Measurements from ENCODE around the gene TCFL5. TPM values are rescaled to one million over a fixed set of nuclear protein-coding genes. Genes with fewer than 3 reads are reported as not detected.
"Not testable (repeated sequence)": the region's sequence is repeated elsewhere in the genome, so short reads cannot be mapped to it uniquely, and the experiment has no call there.

TCFL5 gene
- total RNA-seq, 1 donor: 23.7 TPM

DNA sequence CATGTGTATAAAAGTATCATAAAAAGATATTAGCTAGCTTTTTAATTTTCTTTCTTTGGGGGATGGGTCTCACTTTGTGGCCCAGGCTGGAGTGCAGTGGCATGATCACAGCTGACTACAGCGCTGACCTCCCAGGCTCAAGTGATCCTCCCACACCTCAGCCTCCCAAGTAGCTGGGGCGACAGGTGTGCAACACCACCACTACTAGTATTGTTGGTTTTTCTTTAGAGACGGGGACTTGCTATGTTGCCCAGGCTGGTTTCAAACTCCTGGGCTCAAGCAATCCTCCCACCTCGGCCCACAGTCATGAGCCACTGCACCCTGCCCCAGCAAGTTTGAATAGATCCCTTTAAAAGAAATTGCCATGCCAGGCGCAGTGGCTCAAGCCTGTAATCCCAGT lies 6.5 kb downstream of the TCFL5 start:
- no peak for DNase-seq (ENCODE audit: low read depth)
- TF ChIP-seq CTCF (IDR thresholded peaks at IDR 0.05; ENCODE audit: insufficient read depth, low read length): no peak
- H3K4me3 ChIP-seq (ENCODE audit: low read depth, low read length): no peak overlapping the region

GRCh38 chr20:62854121-62854520 lies 7.5 kb downstream of the TCFL5 start:
- H3K4me3 ChIP-seq (ENCODE audit: low read depth, low read length): no peak overlapping the region
- no peak for TF ChIP-seq CTCF (IDR thresholded peaks at IDR 0.05; ENCODE audit: insufficient read depth, low read length)
- no peak for DNase-seq (ENCODE audit: low read depth)

- DNase-seq (ENCODE audit: low read depth); H3K4me3 ChIP-seq (ENCODE audit: low read depth, low read length): not testable (repeated sequence)
Measured at GRCh38 chr20:62853304-62853703, 8.3 kb downstream of the TCFL5 start.

DNA sequence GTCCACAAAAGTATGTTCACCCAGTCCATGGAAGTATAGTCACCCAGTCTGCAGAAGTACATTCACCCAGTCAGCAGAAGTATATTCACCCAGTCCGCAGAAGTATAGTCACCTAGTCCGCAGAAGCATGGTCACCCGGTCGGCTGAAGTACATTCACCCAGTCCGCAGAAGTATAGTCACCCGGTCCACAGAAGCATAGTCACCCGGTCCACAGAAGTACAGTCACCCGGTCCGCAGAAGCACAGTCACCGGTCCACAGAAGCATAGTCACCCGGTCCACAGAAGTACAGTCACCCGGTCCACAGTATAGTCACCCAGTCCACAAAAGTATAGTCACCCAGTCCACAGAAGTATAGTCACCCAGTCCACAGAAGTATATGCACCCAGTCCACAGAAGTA lies 8.8 kb downstream of the TCFL5 start:
- no peak for TF ChIP-seq CTCF (IDR thresholded peaks at IDR 0.05; ENCODE audit: insufficient read depth, low read length)
- H3K4me3 ChIP-seq (ENCODE audit: low read depth, low read length): no peak overlapping the region
- DNase-seq (ENCODE audit: low read depth): no peak

GRCh38 chr20:62852196-62852595 lies 9.4 kb downstream of the TCFL5 start:
- DNase-seq (ENCODE audit: low read depth): no peak

GRCh38 chr20:62850333-62850974 lies 11.2 kb downstream of the TCFL5 start:
- no peak for TF ChIP-seq CTCF (IDR thresholded peaks at IDR 0.05; ENCODE audit: insufficient read depth, low read length)
- DNase-seq (ENCODE audit: low read depth): no peak
- no peak overlapping the region for H3K4me3 ChIP-seq (ENCODE audit: low read depth, low read length)

More at GRCh38 chr20:62852196-62852595, 9.4 kb downstream of the TCFL5 start:
- TF ChIP-seq CTCF (IDR thresholded peaks at IDR 0.05; ENCODE audit: insufficient read depth, low read length): no peak
- H3K4me3 ChIP-seq (ENCODE audit: low read depth, low read length): no peak overlapping the region

- DNase-seq (ENCODE audit: low read depth): no peak
- no peak for TF ChIP-seq CTCF (IDR thresholded peaks at IDR 0.05; ENCODE audit: insufficient read depth, low read length)
- H3K4me3 ChIP-seq (ENCODE audit: low read depth, low read length): no peak overlapping the region
Measured at GRCh38 chr20:62849431-62849830, 12.2 kb downstream of the TCFL5 start.

GRCh38 chr20:62848917-62849316 lies 12.7 kb downstream of the TCFL5 start:
- H3K4me3 ChIP-seq (ENCODE audit: low read depth, low read length); DNase-seq (ENCODE audit: low read depth): not testable (repeated sequence)

Measured in fibroblast of the aortic adventitia (primary cell).